WERI-Rb-1 (cell line): ENCODE data around the gene SELENOM.

ENCODE experiments used
- DNase-seq: peaks from one replicate; pipeline ENCODE4 v3.0.0-alpha.2; 2020
- H3K27ac ChIP-seq: fragments of 250-450 bp; sonication (Bioruptor Pico); 2 replicates; pipeline ENCODE4 v1.5.1; 2020; ENCODE audit warnings: mild to moderate bottlenecking, moderate library complexity
- H3K27me3 ChIP-seq: fragments of 250-450 bp; sonication (Bioruptor Pico); 2 replicates; pipeline ENCODE4 v1.5.1; 2021; ENCODE audit warnings: mild to moderate bottlenecking, low read depth, moderate library complexity; ENCODE audit not compliant: insufficient read depth, severe bottlenecking
- H3K36me3 ChIP-seq: fragments of 250-450 bp; sonication (Bioruptor Pico); 2 replicates; pipeline ENCODE4 v1.5.1; 2020; ENCODE audit warnings: mild to moderate bottlenecking, moderate library complexity
- H3K4me3 ChIP-seq: 2 replicates; pipeline ENCODE4 v1.5.1; 2011; ENCODE audit warnings: low read depth, mild to moderate bottlenecking, control low read depth, low read length
- H3K9me3 ChIP-seq: fragments of 250-450 bp; sonication (Bioruptor Pico); 2 replicates; pipeline ENCODE4 v1.5.1; 2021; ENCODE audit warnings: mild to moderate bottlenecking, moderate library complexity; ENCODE audit not compliant: severe bottlenecking
- CTCF ChIP-seq: IDR thresholded peaks from 2 replicates; pipeline ENCODE4 v1.5.1; 2011; ENCODE audit warnings: low read depth, mild to moderate bottlenecking, control low read depth, inconsistent platforms, low read length

Gene SELENOM

DNA sequence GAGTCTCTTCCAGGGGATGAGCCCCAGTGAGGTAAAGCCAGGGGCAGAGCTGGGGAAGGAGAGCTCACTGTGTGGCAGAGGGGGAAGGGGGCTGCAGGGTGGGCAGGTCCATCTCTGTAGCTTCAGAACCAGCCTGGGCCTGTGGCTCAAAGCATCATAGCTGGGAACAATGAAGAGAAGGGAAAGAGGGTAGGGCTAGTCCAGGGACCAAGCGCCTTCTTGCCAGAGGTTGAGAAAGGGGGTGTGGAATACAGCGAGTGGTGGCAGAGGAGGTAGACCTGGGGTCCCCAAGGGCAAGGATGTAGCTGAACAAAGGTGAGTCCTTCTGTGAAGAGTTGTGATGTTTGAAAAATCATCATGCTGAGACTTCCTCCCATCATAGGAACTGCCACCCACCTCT is 34.2 kb upstream of the SELENOM start:
- no peaks in the 10 kb centered on the region for H3K36me3 ChIP-seq
- peaks cover 3% of the 10 kb centered on the region for H3K9me3 ChIP-seq
- no peak overlapping the region for H3K27ac ChIP-seq
- H3K27me3 ChIP-seq: no peaks in the 10 kb centered on the region
- H3K4me3 ChIP-seq: no peak overlapping the region
- DNase-seq: no peak
- no peak for TF ChIP-seq CTCF

- peaks cover 3% of the 10 kb centered on the region for H3K9me3 ChIP-seq
- H3K27ac ChIP-seq: no peak overlapping the region
- no peak for DNase-seq
- H3K36me3 ChIP-seq: no peaks in the 10 kb centered on the region
- TF ChIP-seq CTCF: no peak
- H3K27me3 ChIP-seq: no peaks in the 10 kb centered on the region
- H3K4me3 ChIP-seq: no peak overlapping the region
Measured at GRCh38 chr22:31140746-31141145, 33.4 kb upstream of the SELENOM start.

DNA sequence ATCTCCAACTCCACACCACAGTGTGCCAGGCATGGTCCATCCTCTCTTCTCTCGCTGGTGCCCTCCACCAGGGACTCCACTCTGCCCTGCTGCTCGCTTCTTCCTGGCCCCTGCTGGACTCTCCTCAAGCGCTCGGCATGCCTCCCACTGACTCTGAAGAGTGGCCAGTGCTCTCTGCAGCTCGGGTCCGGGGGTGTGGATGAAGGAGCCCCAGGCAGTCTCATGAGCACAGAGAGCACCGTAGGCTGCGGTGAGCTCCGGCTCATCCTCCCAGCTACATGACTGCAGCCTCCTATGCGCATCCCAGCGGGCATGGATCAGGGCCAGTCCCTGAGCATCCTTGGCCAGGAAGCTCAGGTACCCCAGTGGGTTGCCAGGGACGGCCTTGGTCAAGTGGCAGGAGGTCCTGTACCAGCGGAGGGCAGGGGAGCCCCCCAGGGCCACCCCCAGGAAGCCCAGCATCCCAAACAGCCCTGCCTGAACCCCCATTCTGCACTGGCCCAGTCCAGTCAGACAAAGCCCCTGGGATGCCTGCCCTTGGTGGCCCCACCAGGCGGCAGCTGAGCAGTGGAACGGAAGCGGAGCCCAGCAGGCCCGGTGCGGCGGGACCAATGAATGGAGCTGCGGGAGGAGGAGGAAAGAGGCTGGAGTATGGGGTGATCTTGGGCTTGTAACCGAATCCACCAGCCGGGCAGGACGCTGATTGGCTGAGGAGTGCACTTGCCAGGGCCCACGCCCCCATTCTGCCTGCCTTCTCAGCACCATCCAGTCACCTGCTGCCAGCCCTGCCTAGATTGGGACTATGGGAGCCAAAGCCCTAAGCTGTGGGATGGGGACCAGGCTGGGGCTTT is 32.7 kb upstream of the SELENOM start, which contains the start of gene PLA2G3:
TSS of gene PLA2G3 (minus strand) at position 643 of the 851 bp plus-strand sequence. CDS start at position 489, 154 bp downstream.
- peaks cover under 1% of the 10 kb centered on the region for H3K9me3 ChIP-seq
- H3K36me3 ChIP-seq: no peaks in the 10 kb centered on the region
- H3K27ac ChIP-seq: no peak within 1 kb of the TSS
- no peak for TF ChIP-seq CTCF
- no peak for DNase-seq
- no peak within 1 kb of the TSS for H3K4me3 ChIP-seq
- H3K27me3 ChIP-seq: no peaks in the 10 kb centered on the region

DNA sequence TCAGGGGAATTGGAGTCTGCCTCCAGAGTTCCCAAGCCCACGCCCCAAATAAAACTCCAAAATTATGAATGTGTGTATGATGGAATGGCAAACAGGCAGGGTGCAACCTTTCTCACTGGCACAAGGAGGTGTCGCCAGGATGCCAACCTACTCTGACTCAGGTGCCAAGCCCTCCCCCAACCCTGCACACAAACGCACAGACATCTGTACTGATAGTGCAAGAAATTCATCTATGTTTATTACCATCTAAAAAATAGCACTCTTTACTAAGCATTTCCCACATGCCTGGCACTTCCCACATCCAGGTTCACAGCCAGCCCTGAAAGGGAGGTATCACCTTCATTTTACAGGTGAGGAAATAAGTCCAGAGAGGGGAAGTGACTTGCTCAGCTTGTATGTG is 31.7 kb upstream of the SELENOM start:
- H3K27ac ChIP-seq: no peak overlapping the region

GRCh38 chr22:31138126-31138525 is 30.8 kb upstream of the SELENOM start:
- no peak for DNase-seq
- no peak overlapping the region for H3K27ac ChIP-seq
- H3K36me3 ChIP-seq: no peaks in the 10 kb centered on the region; the same call in 1 of the 2 replicates
- H3K4me3 ChIP-seq: no peak overlapping the region
- no peaks in the 10 kb centered on the region for H3K27me3 ChIP-seq
- TF ChIP-seq CTCF: no peak
- no peaks in the 10 kb centered on the region for H3K9me3 ChIP-seq

More for the DNA sequence above, 31.7 kb upstream of the SELENOM start:
- no peaks in the 10 kb centered on the region for H3K36me3 ChIP-seq
- no peaks in the 10 kb centered on the region for H3K9me3 ChIP-seq
- no peaks in the 10 kb centered on the region for H3K27me3 ChIP-seq
- no peak for TF ChIP-seq CTCF
- DNase-seq: no peak
- no peak overlapping the region for H3K4me3 ChIP-seq
